GM23248 (cell line): ENCODE measurements around the gene CRHBP. TPM values are rescaled to one million over a fixed set of nuclear protein-coding genes. Genes with fewer than 3 reads are reported as not detected.
"Not testable (repeated sequence)": the region's sequence is repeated elsewhere in the genome, so short reads cannot be mapped to it uniquely, and the experiment has no call there.

Source experiments
- DNase-seq: peaks from one replicate; pipeline ENCODE4 v3.0.0-alpha.2; 2015
- H2AFZ ChIP-seq: fragments of 200-600 bp; sonication (generic); 2 replicates; pipeline ENCODE4 v1.6.1; 2016; ENCODE audit warnings: antibody characterized with exemption
- H3F3A ChIP-seq: fragments of 200-600 bp; sonication (generic); 2 replicates; pipeline ENCODE4 v1.6.1; 2016; ENCODE audit warnings: mild to moderate bottlenecking, antibody characterized with exemption, mixed run types; ENCODE audit not compliant: insufficient read depth
- H3K27ac ChIP-seq: fragments of 200-600 bp; sonication (generic); 2 replicates; pipeline ENCODE4 v1.5.1; 2016; ENCODE audit warnings: mild to moderate bottlenecking
- H3K27me3 ChIP-seq: fragments of 200-600 bp; sonication (generic); replicated peaks from 2 replicates; pipeline ENCODE4 v1.6.1; 2016; ENCODE audit warnings: mild to moderate bottlenecking; ENCODE audit not compliant: insufficient read depth
- H3K36me3 ChIP-seq: fragments of 200-600 bp; sonication (generic); 2 replicates; pipeline ENCODE4 v1.6.1; 2016; ENCODE audit warnings: low read depth, mild to moderate bottlenecking
- H3K4me1 ChIP-seq: fragments of 200-600 bp; sonication (generic); 2 replicates; pipeline ENCODE4 v1.6.1; 2016; ENCODE audit warnings: mild to moderate bottlenecking; ENCODE audit not compliant: insufficient read depth
- H3K4me2 ChIP-seq: fragments of 200-600 bp; sonication (generic); one replicate; pipeline ENCODE4 v1.6.1; 2016; ENCODE audit warnings: mild to moderate bottlenecking; ENCODE audit not compliant: unreplicated experiment
- H3K4me3 ChIP-seq: fragments of 200-600 bp; sonication (generic); 2 replicates; pipeline ENCODE4 v1.5.1; 2016; ENCODE audit warnings: mild to moderate bottlenecking
- H3K79me2 ChIP-seq: fragments of 200-600 bp; sonication (generic); 2 replicates; pipeline ENCODE4 v1.6.1; 2016; ENCODE audit warnings: mild to moderate bottlenecking; ENCODE audit not compliant: insufficient read depth
- H3K9ac ChIP-seq: fragments of 200-600 bp; sonication (generic); 2 replicates; pipeline ENCODE4 v1.6.1; 2016; ENCODE audit warnings: mild to moderate bottlenecking
- H3K9me2 ChIP-seq: fragments of 200-600 bp; sonication (generic); 2 replicates; pipeline ENCODE4 v1.6.1; 2016; ENCODE audit warnings: mixed run types, mild to moderate bottlenecking, moderate library complexity; ENCODE audit not compliant: insufficient read depth
- H3K9me3 ChIP-seq: fragments of 200-600 bp; sonication (generic); one replicate; pipeline ENCODE4 v1.6.1; 2017; ENCODE audit warnings: low read depth
- H4K20me1 ChIP-seq: fragments of 200-600 bp; sonication (generic); 2 replicates; pipeline ENCODE4 v1.6.0; 2016; ENCODE audit not compliant: insufficient read depth
- EZH2 ChIP-seq: fragments of 200-600 bp; sonication (generic); IDR thresholded peaks from 2 replicates; pipeline ENCODE4 v1.6.1; 2018; ENCODE audit warnings: antibody characterized with exemption, mild to moderate bottlenecking; ENCODE audit not compliant: insufficient read depth, poor library complexity, severe bottlenecking
- EZH2phosphoT487 ChIP-seq: fragments of 200-600 bp; sonication (generic); IDR thresholded peaks from 2 replicates; pipeline ENCODE4 v1.6.1; 2018; ENCODE audit warnings: antibody characterized with exemption, moderate library complexity, mild to moderate bottlenecking, low read depth; ENCODE audit not compliant: insufficient read depth
- WGBS, 2 experiments: methylation state at CpG; one replicate each; pipeline ENCODE4 v1.1.6; 2015 to 2017; ENCODE audit warnings: low lambda C conversion rate in 2 of 2, low coverage in 1 of 2; ENCODE audit errors: missing lambda C conversion rate in 2 of 2; 5-methylcytosine and 5-hydroxymethylcytosine counted together
- in situ Hi-C: fragments of 300-500 bp; cut with MboI; formaldehyde crosslinking; loops from 2 replicates; pipeline ENCODE4 v1.15.0; 2020
- polyA plus RNA-seq: library from polyadenylated mRNA; unstranded; fragments of >200 nt; fragmentation: Nextera tagmentation; extraction: Ambion mirVana; gene quantifications from 2 replicates; pipeline ENCODE4 v1.2.1, GENCODE V29; 2016
- total RNA-seq: library from RNA; depleted of rRNA; stranded (reverse); fragments of >200 nt; shearing (Covaris generic); gene quantifications from 2 replicates; pipeline ENCODE4 v1.2.3, GENCODE V29; 2014

Gene CRHBP
- total and polyA plus RNA-seq, 2 experiments from 2014 or later = not detected

- 61 to 72% methylated on average over 5 of the region's 5 CpGs for WGBS, 2 experiments
- peaks cover 14% of the 10 kb centered on the region; the same call in 1 of the 2 replicates for H3K4me1 ChIP-seq
- TF ChIP-seq EZH2phosphoT487 = no peak
- TF ChIP-seq EZH2 = no peak
- H3K79me2 ChIP-seq = no peaks in the 10 kb centered on the region
- H3K9ac ChIP-seq = no peak overlapping the region
- no peak overlapping the region for H3K4me2 ChIP-seq
- 0 out of 2 replicates have a peak, but pooled peaks cover 3% of the 10 kb centered on the region for H3K27me3 ChIP-seq
- no peaks in the 10 kb centered on the region for H4K20me1 ChIP-seq
- H3K9me2 ChIP-seq = no peaks in the 10 kb centered on the region
- H3K36me3 ChIP-seq = no peaks in the 10 kb centered on the region
- no peak for DNase-seq
- H3F3A ChIP-seq = peaks cover 6% of the 10 kb centered on the region; the same call in 1 of the 2 replicates
- H3K4me3 ChIP-seq = no peak overlapping the region
- H2AFZ ChIP-seq = no peak overlapping the region
- no peak overlapping the region for H3K27ac ChIP-seq
- in situ Hi-C loops = no loop called here
- no peaks in the 10 kb centered on the region for H3K9me3 ChIP-seq
Measured at GRCh38 chr5:76944638-76945037, 8.2 kb upstream of the CRHBP start.

DNA sequence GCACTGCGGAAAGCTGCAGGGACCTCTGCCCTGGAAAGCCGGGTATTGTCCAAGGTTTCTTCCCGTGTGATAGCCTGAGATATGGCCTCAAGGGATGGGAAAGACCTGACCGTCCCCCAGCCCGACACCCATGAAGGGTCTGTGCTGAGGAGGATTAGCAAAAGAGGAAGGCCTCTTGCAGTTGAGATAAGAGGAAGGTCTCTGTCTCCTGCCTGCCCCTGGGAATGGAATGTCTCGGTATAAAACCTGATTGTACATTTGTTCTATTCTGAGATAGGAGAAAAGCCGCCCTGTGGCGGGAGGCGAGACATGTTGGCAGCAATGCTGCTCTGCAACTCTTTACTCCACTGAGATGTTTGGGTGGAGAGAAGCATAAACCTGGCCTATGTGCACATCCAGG lies 7.6 kb upstream of the CRHBP start:
- H3K9me3 ChIP-seq, H3K79me2 ChIP-seq, in situ Hi-C loops, H2AFZ ChIP-seq, H3F3A ChIP-seq, H3K27me3 ChIP-seq, H3K27ac ChIP-seq, H4K20me1 ChIP-seq, H3K4me3 ChIP-seq, DNase-seq, H3K9me2 ChIP-seq, H3K36me3 ChIP-seq, H3K9ac ChIP-seq, H3K4me2 ChIP-seq: not testable (repeated sequence)
- peaks cover 14% of the 10 kb centered on the region; the same call in 1 of the 2 replicates for H3K4me1 ChIP-seq
- 72 to 74% methylated on average over 9 of the region's 9 CpGs for WGBS, 2 experiments

DNA sequence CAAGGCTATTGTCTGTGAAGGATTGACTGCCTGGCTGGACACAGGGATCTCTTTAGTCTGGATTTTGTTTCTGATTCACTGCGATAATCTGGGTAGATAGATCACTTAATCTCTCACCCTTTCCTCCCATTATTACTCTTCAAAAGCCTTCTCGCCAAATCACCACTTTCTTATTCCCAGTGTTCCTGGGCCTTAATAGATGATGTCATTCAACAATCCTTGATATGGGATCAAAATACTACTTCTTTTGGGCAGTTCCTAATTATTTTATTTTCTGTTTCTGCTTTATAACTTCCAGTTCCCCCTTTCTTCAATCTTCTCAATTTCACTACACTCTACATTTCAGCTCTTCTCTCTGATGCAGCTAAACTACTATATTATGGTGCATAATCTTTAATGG lies 6.8 kb upstream of the CRHBP start:
- in situ Hi-C loops = no loop called here
- Histone ChIP-seq H3F3A (peaks cover 6% of the 10 kb centered on the region; the same call in 1 of the 2 replicates), H3K79me2 (no peaks in the 10 kb centered on the region), H3K27me3 (0 out of 2 replicates have a peak, but pooled peaks cover 7% of the 10 kb centered on the region), H3K27ac (no peak overlapping the region), H3K9ac (no peak overlapping the region), H3K9me2 (no peaks in the 10 kb centered on the region), H3K4me1 (peaks cover 14% of the 10 kb centered on the region; the same call in 1 of the 2 replicates), H3K9me3 (no peaks in the 10 kb centered on the region), H3K4me2 (no peak overlapping the region), H3K4me3 (no peak overlapping the region), H2AFZ (no peak overlapping the region), H3K36me3 (no peaks in the 10 kb centered on the region), H4K20me1 (no peaks in the 10 kb centered on the region)
- WGBS, 2 experiments = 72 to 80% methylated on average over 2 of the region's 2 CpGs
- DNase-seq = no peak
- no peak for TF ChIP-seq EZH2
- TF ChIP-seq EZH2phosphoT487 = no peak

- peaks cover 13% of the 10 kb centered on the region; the same call in 1 of the 2 replicates for H3K4me1 ChIP-seq
- no peak overlapping the region for H3K4me3 ChIP-seq
- no peaks in the 10 kb centered on the region for H3K79me2 ChIP-seq
- H3K9ac ChIP-seq = no peak overlapping the region
- TF ChIP-seq EZH2phosphoT487 (no peak), EZH2 (no peak)
- no peaks in the 10 kb centered on the region for H4K20me1 ChIP-seq
- no peaks in the 10 kb centered on the region for H3K36me3 ChIP-seq
- no peak overlapping the region for H2AFZ ChIP-seq
- H3K9me2 ChIP-seq = no peaks in the 10 kb centered on the region
- WGBS, 2 experiments = 29 to 34% methylated on average over 4 of the region's 4 CpGs
- in situ Hi-C loops = no loop called here
- H3K27me3 ChIP-seq = peaks cover 14% of the 10 kb centered on the region
- no peak overlapping the region for H3K4me2 ChIP-seq
- no peak overlapping the region for H3K27ac ChIP-seq
- H3K9me3 ChIP-seq = no peaks in the 10 kb centered on the region
- H3F3A ChIP-seq = peaks cover 6% of the 10 kb centered on the region; the same call in 1 of the 2 replicates
- DNase-seq = no peak
Measured at GRCh38 chr5:76947082-76947503, 5.8 kb upstream of the CRHBP start.
